ENCODE data around the gene SVOPL.

GRCh38 chr7:138750473-138750872, 49.3 kb upstream of the SVOPL start:
- TF ChIP-seq CTCF (IDR thresholded peaks at IDR 0.05 in 2 of 3, conservative IDR thresholded peaks at IDR 0.05 in 1 of 3; ENCODE audit: borderline replicate concordance in 1 of 3, insufficient read depth in 1 of 3, low read depth in 2 of 3, low read length in 2 of 3) (no peak), POLR2A (IDR thresholded peaks at IDR 0.05; ENCODE audit: borderline replicate concordance, extremely low read depth, insufficient read depth, insufficient read length) (no peak), YY1 (IDR thresholded peaks at IDR 0.05; ENCODE audit: extremely low read depth, insufficient replicate concordance, low read depth, low read length) (no peak)
- TF ChIP-seq, protein P1, sequence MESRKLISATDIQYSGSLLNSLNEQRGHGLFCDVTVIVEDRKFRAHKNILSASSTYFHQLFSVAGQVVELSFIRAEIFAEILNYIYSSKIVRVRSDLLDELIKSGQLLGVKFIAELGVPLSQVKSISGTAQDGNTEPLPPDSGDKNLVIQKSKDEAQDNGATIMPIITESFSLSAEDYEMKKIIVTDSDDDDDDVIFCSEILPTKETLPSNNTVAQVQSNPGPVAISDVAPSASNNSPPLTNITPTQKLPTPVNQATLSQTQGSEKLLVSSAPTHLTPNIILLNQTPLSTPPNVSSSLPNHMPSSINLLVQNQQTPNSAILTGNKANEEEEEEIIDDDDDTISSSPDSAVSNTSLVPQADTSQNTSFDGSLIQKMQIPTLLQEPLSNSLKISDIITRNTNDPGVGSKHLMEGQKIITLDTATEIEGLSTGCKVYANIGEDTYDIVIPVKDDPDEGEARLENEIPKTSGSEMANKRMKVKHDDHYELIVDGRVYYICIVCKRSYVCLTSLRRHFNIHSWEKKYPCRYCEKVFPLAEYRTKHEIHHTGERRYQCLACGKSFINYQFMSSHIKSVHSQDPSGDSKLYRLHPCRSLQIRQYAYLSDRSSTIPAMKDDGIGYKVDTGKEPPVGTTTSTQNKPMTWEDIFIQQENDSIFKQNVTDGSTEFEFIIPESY (IDR thresholded peaks at IDR 0.05; ENCODE audit: extremely low read depth, insufficient replicate concordance, low read length) = no peak

Data from HCT116 (cell line).